ENCODE data around the gene TLL1.

Gene TLL1

GRCh38 chr4:166121897-166122296 is 248.9 kb downstream of the TLL1 start:
- no peak overlapping the region for H3K4me3 ChIP-seq (ENCODE audit: low read depth in 1 of 2, low read length in 2 of 2)
- H3K4me2 ChIP-seq (ENCODE audit: insufficient read depth, low read length), result no peak overlapping the region
- no peaks in the 10 kb centered on the region for H3K4me1 ChIP-seq (ENCODE audit: insufficient read depth, low read length)
- H4K20me1 ChIP-seq (ENCODE audit: insufficient read depth, low read length), result no peaks in the 10 kb centered on the region
- H2AFZ ChIP-seq (ENCODE audit: low read depth, low read length), result no peak overlapping the region
- H3K27me3 ChIP-seq (ENCODE audit: insufficient read depth, low read length, poor library complexity), result no peaks in the 10 kb centered on the region
- H3K36me3 ChIP-seq (ENCODE audit: insufficient read depth, low read length), result no peaks in the 10 kb centered on the region
- no peak overlapping the region for H3K9ac ChIP-seq (ENCODE audit: low read depth, low read length)
- no peaks in the 10 kb centered on the region for H3K9me3 ChIP-seq (ENCODE audit: insufficient read depth, low read length, severe bottlenecking)
- no peak overlapping the region for H3K27ac ChIP-seq (ENCODE audit: low read length)
- TF ChIP-seq EZH2 (IDR thresholded peaks at IDR 0.05; ENCODE audit: borderline replicate concordance, low read depth, low read length, severe bottlenecking), result no peak
- TF ChIP-seq CTCF (IDR thresholded peaks at IDR 0.05; ENCODE audit: borderline replicate concordance, extremely low read depth, low read length, poor library complexity, severe bottlenecking), result no peak
- ATAC-seq (ENCODE audit: insufficient read depth, low read depth) (no peak), DNase-seq (no peak)
- no peaks in the 10 kb centered on the region for H3K79me2 ChIP-seq (ENCODE audit: insufficient read depth, low read length)

DNA sequence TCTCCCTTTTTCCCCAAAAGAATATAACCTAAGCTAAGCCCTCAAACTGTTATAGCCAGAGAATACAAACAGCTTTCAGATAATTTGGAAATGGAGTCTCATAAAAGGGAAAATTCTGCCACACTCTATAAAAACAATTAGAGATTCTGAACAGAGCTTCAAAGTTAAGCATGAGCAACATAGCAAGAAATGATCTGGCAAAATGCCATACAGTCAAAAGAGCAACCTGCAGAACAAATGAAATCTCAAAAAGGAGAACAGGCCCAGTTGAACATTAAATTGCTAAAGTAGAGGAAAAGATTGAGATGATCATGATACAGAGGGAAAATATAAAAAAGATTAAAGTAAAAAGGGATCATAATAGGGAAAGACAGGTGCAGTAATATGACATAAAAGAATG is 250.5 kb downstream of the TLL1 start:
- ATAC-seq (ENCODE audit: insufficient read depth, low read depth) (no peak), DNase-seq (no peak)
- H3K27ac ChIP-seq (ENCODE audit: low read length), result no peak overlapping the region
- H3K27me3 ChIP-seq (ENCODE audit: insufficient read depth, low read length, poor library complexity), result no peaks in the 10 kb centered on the region
- H4K20me1 ChIP-seq (ENCODE audit: insufficient read depth, low read length), result no peaks in the 10 kb centered on the region
- no peak for TF ChIP-seq EZH2 (IDR thresholded peaks at IDR 0.05; ENCODE audit: borderline replicate concordance, low read depth, low read length, severe bottlenecking)
- no peak for TF ChIP-seq CTCF (IDR thresholded peaks at IDR 0.05; ENCODE audit: borderline replicate concordance, extremely low read depth, low read length, poor library complexity, severe bottlenecking)
- no peak overlapping the region for H3K9ac ChIP-seq (ENCODE audit: low read depth, low read length)
- no peaks in the 10 kb centered on the region for H3K9me3 ChIP-seq (ENCODE audit: insufficient read depth, low read length, severe bottlenecking)
- no peaks in the 10 kb centered on the region for H3K36me3 ChIP-seq (ENCODE audit: insufficient read depth, low read length)
- no peak overlapping the region for H2AFZ ChIP-seq (ENCODE audit: low read depth, low read length)
- H3K4me1 ChIP-seq (ENCODE audit: insufficient read depth, low read length), result no peaks in the 10 kb centered on the region
- H3K4me3 ChIP-seq (ENCODE audit: low read depth in 1 of 2, low read length in 2 of 2), result no peak overlapping the region
- no peaks in the 10 kb centered on the region for H3K79me2 ChIP-seq (ENCODE audit: insufficient read depth, low read length)
- no peak overlapping the region for H3K4me2 ChIP-seq (ENCODE audit: insufficient read depth, low read length)

DNA sequence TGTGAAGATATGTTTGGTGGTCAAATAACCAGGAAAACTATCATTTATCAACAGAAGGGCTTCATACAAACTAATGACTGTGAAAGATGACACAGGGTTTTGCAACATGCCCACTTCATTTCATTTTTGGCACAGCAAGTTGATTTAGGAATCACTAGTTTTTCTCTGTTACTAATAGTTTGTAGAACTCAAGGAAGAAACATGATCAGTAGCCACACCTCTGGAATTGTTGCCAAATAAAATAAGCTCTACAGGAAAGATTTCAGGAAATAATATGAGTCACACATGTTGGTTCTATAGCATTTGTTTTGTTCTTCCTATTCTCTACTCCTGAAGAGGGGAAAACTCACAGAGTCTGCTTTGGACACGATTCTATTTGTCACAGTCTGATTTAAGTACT is 255.4 kb downstream of the TLL1 start:
- Histone ChIP-seq H3K9me3 (ENCODE audit: insufficient read depth, low read length, severe bottlenecking) (no peaks in the 10 kb centered on the region), H3K27me3 (ENCODE audit: insufficient read depth, low read length, poor library complexity) (no peaks in the 10 kb centered on the region), H3K9ac (ENCODE audit: low read depth, low read length) (no peak overlapping the region), H3K4me2 (ENCODE audit: insufficient read depth, low read length) (no peak overlapping the region), H4K20me1 (ENCODE audit: insufficient read depth, low read length) (no peaks in the 10 kb centered on the region), H3K27ac (ENCODE audit: low read length) (no peak overlapping the region), H2AFZ (ENCODE audit: low read depth, low read length) (no peak overlapping the region), H3K4me1 (ENCODE audit: insufficient read depth, low read length) (no peaks in the 10 kb centered on the region), H3K4me3 (ENCODE audit: low read depth in 1 of 2, low read length in 2 of 2) (no peak overlapping the region), H3K36me3 (ENCODE audit: insufficient read depth, low read length) (no peaks in the 10 kb centered on the region), H3K79me2 (ENCODE audit: insufficient read depth, low read length) (no peaks in the 10 kb centered on the region)
- no peak for ATAC-seq (ENCODE audit: insufficient read depth, low read depth)
- DNase-seq, result no peak
- no peak for TF ChIP-seq CTCF (IDR thresholded peaks at IDR 0.05; ENCODE audit: borderline replicate concordance, extremely low read depth, low read length, poor library complexity, severe bottlenecking)
- no peak for TF ChIP-seq EZH2 (IDR thresholded peaks at IDR 0.05; ENCODE audit: borderline replicate concordance, low read depth, low read length, severe bottlenecking)

- Histone ChIP-seq H3K9ac (ENCODE audit: low read depth, low read length) (no peak overlapping the region), H3K36me3 (ENCODE audit: insufficient read depth, low read length) (no peaks in the 10 kb centered on the region), H3K27ac (ENCODE audit: low read length) (no peak overlapping the region), H3K27me3 (ENCODE audit: insufficient read depth, low read length, poor library complexity) (no peaks in the 10 kb centered on the region), H3K79me2 (ENCODE audit: insufficient read depth, low read length) (no peaks in the 10 kb centered on the region), H3K4me1 (ENCODE audit: insufficient read depth, low read length) (no peaks in the 10 kb centered on the region), H4K20me1 (ENCODE audit: insufficient read depth, low read length) (no peaks in the 10 kb centered on the region), H3K4me2 (ENCODE audit: insufficient read depth, low read length) (no peak overlapping the region), H3K9me3 (ENCODE audit: insufficient read depth, low read length, severe bottlenecking) (peaks cover 3% of the 10 kb centered on the region), H2AFZ (ENCODE audit: low read depth, low read length) (no peak overlapping the region), H3K4me3 (ENCODE audit: low read depth in 1 of 2, low read length in 2 of 2) (no peak overlapping the region)
- DNase-seq (no peak), ATAC-seq (ENCODE audit: insufficient read depth, low read depth) (no peak)
- TF ChIP-seq EZH2 (IDR thresholded peaks at IDR 0.05; ENCODE audit: borderline replicate concordance, low read depth, low read length, severe bottlenecking), result no peak
- TF ChIP-seq CTCF (IDR thresholded peaks at IDR 0.05; ENCODE audit: borderline replicate concordance, extremely low read depth, low read length, poor library complexity, severe bottlenecking), result no peak
Measured at GRCh38 chr4:166134285-166134684, 261.2 kb downstream of the TLL1 start.
